GM12878 (cell line): ENCODE results near the gene P3H2. TPM values are rescaled to one million over a fixed set of nuclear protein-coding genes. Genes with fewer than 3 reads are reported as not detected.

Experiments used
- ATAC-seq: fragments of 200-7000 bp; cut with Tn5 transposase; 3 replicates; pipeline ENCODE4 v1.9.1; 2020; ENCODE audit warnings: mild to moderate bottlenecking, moderate library complexity
- BruUV-seq: library from RNA; stranded (reverse); fragments of 400-500 nt; replicated peaks from 2 replicates; lab custom pipeline; 2021; lab: Mats Ljungman, UMichigan
- CTCF ChIA-PET: fragments of 300-600 bp; sonication (Branson Sonifier 250); formaldehyde crosslinking; extraction: SDS; loops from one replicate; lab custom pipeline; 2021; ENCODE audit warnings: inconsistent platforms; lab: Yijun Ruan, JAX
- POLR2A ChIA-PET: fragments of 350-600 bp; formaldehyde crosslinking; extraction: SDS; loops from one replicate; lab custom pipeline; 2021; ENCODE audit warnings: inconsistent platforms; lab: Charles Lee
- RAD21 ChIA-PET: fragments of 300-600 bp; sonication (Branson Sonifier 250); formaldehyde crosslinking; loops from one replicate; lab custom pipeline; 2023; ENCODE audit warnings: antibody characterized with exemption; ENCODE audit not compliant: unreplicated experiment; lab: Charles Lee
- SMC1A ChIA-PET: fragments of 300-600 bp; sonication (Branson Sonifier 250); formaldehyde crosslinking; loops from one replicate; lab custom pipeline; 2023; ENCODE audit not compliant: unreplicated experiment, uncharacterized antibody; lab: Charles Lee
- DNase-seq: peaks from one replicate; pipeline ENCODE4 v3.0.0-alpha.2; 2011; ENCODE audit warnings: low read depth, low spot score
- FAIRE-seq: peaks from 3 replicates; lab custom pipeline; 2011; peaks lifted over from hg19 to GRCh38; lab: Jason Lieb, UNC
- H2AFZ ChIP-seq: 2 replicates; pipeline ENCODE4 v1.6.0; 2011; ENCODE audit warnings: low read depth, low read length, control low read depth; ENCODE audit not compliant: control insufficient read depth
- H3K27ac ChIP-seq: 2 replicates; pipeline ENCODE4 v1.5.1; 2011; ENCODE audit warnings: control low read depth; ENCODE audit not compliant: control insufficient read depth, insufficient read depth
- H3K27me3 ChIP-seq, 2 experiments: replicated peaks in 1 of 2; 2 replicates each; pipeline versions ENCODE4 v1.6.0 to v1.6.1; 2011; ENCODE audit warnings: low read length in 1 of 2; ENCODE audit not compliant: control insufficient read depth in 2 of 2, insufficient read depth in 2 of 2
- H3K36me3 ChIP-seq, 2 experiments: 2 replicates each; pipeline ENCODE4 v1.5.1; 2011; ENCODE audit warnings: low read length in 1 of 2; ENCODE audit not compliant: control insufficient read depth in 2 of 2, insufficient read depth in 2 of 2
- H3K4me1 ChIP-seq: 2 replicates; pipeline ENCODE4 v1.6.1; 2011; ENCODE audit warnings: mild to moderate bottlenecking, low read length, moderate library complexity, mixed read lengths; ENCODE audit not compliant: control insufficient read depth, insufficient read depth
- H3K4me2 ChIP-seq: 2 replicates; pipeline ENCODE4 v1.6.0; 2011; ENCODE audit warnings: control low read depth; ENCODE audit not compliant: control insufficient read depth, insufficient read depth
- H3K4me3 ChIP-seq: fragments of 200-600 bp; sonication (generic); 2 replicates; pipeline ENCODE4 v1.5.1; 2016
- H3K79me2 ChIP-seq: 2 replicates; pipeline ENCODE4 v1.6.0; 2011; ENCODE audit warnings: low read length; ENCODE audit not compliant: control insufficient read depth, insufficient read depth
- H3K9ac ChIP-seq: 2 replicates; pipeline ENCODE4 v1.8.0; 2011; ENCODE audit warnings: low read length, control low read depth, mixed read lengths; ENCODE audit not compliant: control insufficient read depth, insufficient read depth
- H3K9me3 ChIP-seq: replicated peaks from 3 replicates; pipeline ENCODE4 v1.5.1; 2011; ENCODE audit warnings: mild to moderate bottlenecking, low read length; ENCODE audit not compliant: control insufficient read depth, insufficient read depth
- H4K20me1 ChIP-seq: 2 replicates; pipeline ENCODE4 v1.6.0; 2011; ENCODE audit not compliant: control insufficient read depth, insufficient read depth
- E2F4 ChIP-seq: IDR thresholded peaks from 2 replicates; pipeline ENCODE4 v1.6.1; 2012; ENCODE audit warnings: low read depth, low read length, improper control_type of control experiment
- ESRRA ChIP-seq: IDR thresholded peaks from 2 replicates; pipeline ENCODE4 v1.6.1; 2012; ENCODE audit warnings: mild to moderate bottlenecking, low read length, improper control_type of control experiment
- NFIC ChIP-seq: IDR thresholded peaks from 2 replicates; pipeline ENCODE4 v1.6.1; 2012; ENCODE audit warnings: low read depth, mild to moderate bottlenecking, inconsistent platforms, low read length, moderate library complexity
- NFYB ChIP-seq: IDR thresholded peaks from 2 replicates; pipeline ENCODE4 v1.6.1; 2011; ENCODE audit warnings: low read depth, mild to moderate bottlenecking, low read length, improper control_type of control experiment, moderate library complexity; ENCODE audit not compliant: insufficient read depth
- NRF1 ChIP-seq: conservative IDR thresholded peaks from 2 replicates; pipeline ENCODE4 v1.6.1; 2011; ENCODE audit warnings: mild to moderate bottlenecking, low read depth, low read length, improper control_type of control experiment
- RELA ChIP-seq: fragments of 450-650 bp; IDR thresholded peaks from 2 replicates; pipeline ENCODE4 v1.8.0; 2014; ENCODE audit warnings: borderline replicate concordance; ENCODE audit not compliant: partially characterized antibody
- TCF3 ChIP-seq: IDR thresholded peaks from 2 replicates; pipeline ENCODE4 v1.6.1; 2012; ENCODE audit warnings: low read depth, mild to moderate bottlenecking, low read length, borderline replicate concordance; ENCODE audit not compliant: insufficient read depth
- ZBED1 ChIP-seq: IDR thresholded peaks from 2 replicates; pipeline ENCODE4 v1.6.1; 2016; ENCODE audit warnings: borderline replicate concordance
- ZBTB4 ChIP-seq: fragments of 450-650 bp; formaldehyde crosslinking; IDR thresholded peaks from 2 replicates; pipeline ENCODE4 v1.4.0; 2022; ENCODE audit warnings: mild to moderate bottlenecking, moderate library complexity
- ZZZ3 ChIP-seq: IDR thresholded peaks from 2 replicates; pipeline ENCODE4 v1.6.1; 2011; ENCODE audit warnings: low read depth; ENCODE audit not compliant: control insufficient read depth, insufficient read length
- WGBS: methylation state at CpG from one replicate; pipeline ENCODE4 v1.1.6; 2016; ENCODE audit warnings: low lambda C conversion rate; ENCODE audit not compliant: insufficient replicate concordance, insufficient coverage; ENCODE audit errors: missing lambda C conversion rate; 5-methylcytosine and 5-hydroxymethylcytosine counted together
- in situ Hi-C: fragments of 300-500 bp; cut with MboI; formaldehyde crosslinking; loops from 9 replicates; pipeline ENCODE4 v1.14.3; 2018; ENCODE audit warnings: mixed read lengths
- intact Hi-C: fragments of 100-400 bp; cut with micrococcal nuclease; formaldehyde crosslinking; loops from one replicate; pipeline ENCODE4 v1.14.2; 2022; ENCODE audit not compliant: unreplicated experiment
- polyA plus RNA-seq, 11 experiments: library from polyadenylated mRNA; depleted of rRNA in 4 of 11; unstranded in 6 of 11; stranded (reverse) in 5 of 11; fragments of >200 nt; fragmentation: Nextera tagmentation in 4 of 11; fragmentation: Illumina TruSeq in 1 of 11; extraction: Ambion mirVana in 4 of 11; extraction: Trizol in 1 of 11; gene quantifications; 1 replicate in 1 of 11; 2 replicates in 10 of 11; pipeline versions ENCODE4 v1.2.1 to v1.2.3, GENCODE V29; 2011 to 2016; ENCODE audit warnings: inconsistent platforms in 2 of 11, missing spikeins in 2 of 11, low read depth in 1 of 11
- total RNA-seq, 4 experiments: library from RNA; depleted of rRNA in 3 of 4; stranded (reverse); fragments of >200 nt in 3 of 4; fragmentation: Illumina TruSeq in 1 of 4; extraction: Trizol in 1 of 4; gene quantifications; 2 replicates each; pipeline versions ENCODE4 v1.2.1 to v1.2.3, GENCODE V29; 2013 to 2021

P3H2 gene
- total and polyA plus RNA-seq, 10 of the 15 experiments (the other 5 are each of a cell fraction or from before 2014, with no cell fraction given): 27.0 to 97.6 (median 83.2) TPM

- Histone ChIP-seq H2AFZ (no peak overlapping the region), H3K4me1 (no peaks in the 10 kb centered on the region), H3K36me3 (no peaks in the 10 kb centered on the region), H3K27ac (no peak overlapping the region), H3K79me2 (no peaks in the 10 kb centered on the region), H3K4me3 (no peak overlapping the region), H3K9me3 (no peaks in the 10 kb centered on the region), H3K4me2 (no peak overlapping the region)
- ChIA-PET RAD21 (interaction anchor here (0.6 to 0.9 kb wide), 4 partner anchors 9 to 269 kb away, joined by 3 to 4 read pairs (median 3); no protein-coding TSS in a partner anchor), CTCF (interaction anchor here (0.6 to 1.6 kb wide), 4 partner anchors 9 to 315 kb away, joined by 3 to 4 read pairs (median 3); no protein-coding TSS in a partner anchor), POLR2A (interaction anchor here (0.6 to 0.8 kb wide), 5 partner anchors 13 to 54 kb away, joined by 3 to 5 read pairs (median 4); no protein-coding TSS in a partner anchor)
- 44% methylated on average over 6 of the region's 6 CpGs for WGBS
- intact Hi-C loops: no loop called here
- DNase-seq: no peak
- TF ChIP-seq NFYB (0 out of 2 replicates have a peak, but pooled peaks have one; percentile 19), TCF3 (no peak), ZBED1 (peak; percentile 38; the same call in 1 of the 2 replicates)
- TF ChIP-seq, all 136 proteins: peak for 2
- no TSS peak for BruUV-seq
- in situ Hi-C loops: no loop called here
- ATAC-seq (peak; percentile 21; the same call in 1 of the 3 replicates), FAIRE-seq (no peak)
- Histone ChIP-seq H3K27me3 (no peaks in the 10 kb centered on the region), H4K20me1 (no peaks in the 10 kb centered on the region), H3K9ac (no peak overlapping the region)
- SMC1A ChIA-PET: interaction anchor here (0.6 kb wide), 1 partner anchor 67 kb away, joined by 3 read pairs; no protein-coding TSS in a partner anchor
Observed at GRCh38 chr3:190038050-190038933, 82.4 kb downstream of the P3H2 start.

DNA sequence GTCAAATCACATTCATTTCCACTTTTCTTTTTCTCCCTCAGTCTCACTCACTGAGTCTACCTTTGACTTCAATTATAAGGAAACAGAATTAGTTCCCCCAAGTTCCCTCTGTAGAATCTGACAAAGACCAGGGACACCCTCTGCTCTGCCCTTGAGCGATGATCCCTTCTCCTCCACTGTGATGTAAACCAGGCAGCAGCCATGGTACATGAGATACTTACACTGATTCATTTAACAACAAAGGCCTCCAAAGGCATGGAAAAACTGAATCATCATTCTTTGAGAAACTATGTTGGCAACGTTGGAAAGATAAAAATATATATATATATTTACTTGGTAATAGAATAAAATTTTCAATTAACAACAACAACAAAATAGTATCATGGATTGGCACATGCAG is 84.1 kb downstream of the P3H2 start:
- 23% methylated on average over 2 of the region's 2 CpGs for WGBS
- no peak overlapping the region for H3K9ac ChIP-seq
- intact Hi-C loops: no loop called here
- no peaks in the 10 kb centered on the region for H4K20me1 ChIP-seq
- H3K27ac ChIP-seq: no peak overlapping the region
- ChIA-PET CTCF (interaction anchor here (0.9 kb wide), 1 partner anchor 19 kb away, joined by 3 read pairs; no protein-coding TSS in a partner anchor), SMC1A (interaction anchor here (0.9 to 1.0 kb wide), 2 partner anchors 9 to 11 kb away, joined by 4 to 6 read pairs; no protein-coding TSS in a partner anchor), RAD21 (interaction anchor here (0.7 kb wide), 1 partner anchor 69 kb away, joined by 3 read pairs; no protein-coding TSS in a partner anchor), POLR2A (no interaction called here)
- H2AFZ ChIP-seq: no peak overlapping the region
- no peak overlapping the region for H3K4me2 ChIP-seq
- no TSS peak for BruUV-seq
- no peaks in the 10 kb centered on the region for H3K36me3 ChIP-seq
- H3K27me3 ChIP-seq: no peaks in the 10 kb centered on the region
- H3K4me3 ChIP-seq: no peak overlapping the region
- DNase-seq (no peak), ATAC-seq (no peak), FAIRE-seq (no peak)
- H3K9me3 ChIP-seq: no peaks in the 10 kb centered on the region
- in situ Hi-C loops: no loop called here
- no peaks in the 10 kb centered on the region for H3K4me1 ChIP-seq
- H3K79me2 ChIP-seq: no peaks in the 10 kb centered on the region
- TF ChIP-seq ESRRA: no peak
- TF ChIP-seq RELA: no peak
- no peak for TF ChIP-seq NFIC
- no peak for TF ChIP-seq ZBTB4 (CRISPR knock-in tag)
- no peak for TF ChIP-seq E2F4
- TF ChIP-seq NRF1: no peak
- TF ChIP-seq ZZZ3: no peak
